Breast epithelium (tissue), 4 donors: ENCODE data around the gene FAM174B. TPM values are rescaled to one million over a fixed set of nuclear protein-coding genes. Genes with fewer than 3 reads are reported as not detected.

ENCODE experiments used
- DNase-seq, 2 donors: peaks; one replicate each; pipeline ENCODE4 v3.0.0-alpha.2; 2019; ENCODE audit warnings: low spot score in 2 of 2
- H3K27ac ChIP-seq, 2 donors: fragments of 200-600 bp; sonication (generic) in 1 of 2; one replicate each; pipeline ENCODE4 v1.5.1; 2016 to 2019; ENCODE audit warnings: mild to moderate bottlenecking in 1 of 2
- H3K27me3 ChIP-seq, 2 donors: fragments of 200-600 bp; sonication (generic) in 1 of 2; one replicate each; pipeline versions ENCODE4 v1.5.1 to v1.6.0; 2017 to 2019; ENCODE audit warnings: control low read depth in 1 of 2, mild to moderate bottlenecking in 1 of 2
- H3K36me3 ChIP-seq: fragments of 200-600 bp; one replicate; pipeline ENCODE4 v1.5.1; 2019
- H3K4me1 ChIP-seq, 2 donors: fragments of 200-600 bp; sonication (generic); one replicate each; pipeline ENCODE4 v1.5.1; 2016 to 2019; ENCODE audit warnings: control low read depth in 1 of 2
- H3K4me3 ChIP-seq, 3 donors: fragments of 200-600 bp; sonication (generic); 1 replicate in 2 of 3; 2 replicates in 1 of 3; pipeline ENCODE4 v1.5.1; 2016 to 2019; ENCODE audit warnings: mild to moderate bottlenecking in 3 of 3, moderate library complexity in 2 of 3
- H3K9me3 ChIP-seq, 2 donors: fragments of 200-600 bp; sonication (generic) in 1 of 2; one replicate each; pipeline ENCODE4 v1.5.1; 2016 to 2019; ENCODE audit warnings: control low read depth in 1 of 2
- CTCF ChIP-seq, 3 donors: fragments of 450-650 bp; IDR thresholded peaks; one replicate each; pipeline ENCODE4 v1.5.1; 2016 to 2017; ENCODE audit warnings: antibody characterized with exemption in 3 of 3, mild to moderate bottlenecking in 3 of 3, moderate library complexity in 3 of 3
- POLR2A ChIP-seq: fragments of 450-650 bp; IDR thresholded peaks from one replicate; pipeline ENCODE4 v1.6.1; 2016; ENCODE audit warnings: antibody characterized with exemption, mild to moderate bottlenecking, moderate library complexity
- POLR2AphosphoS5 ChIP-seq, 3 donors: sonication (generic); formaldehyde crosslinking; IDR thresholded peaks; one replicate each; pipeline ENCODE4 v1.6.1; 2017; ENCODE audit warnings: antibody characterized with exemption in 3 of 3
- intact Hi-C: fragments of 100-400 bp; cut with DNase I; formaldehyde crosslinking; loops from one replicate; pipeline ENCODE4 v1.15.1; 2023; ENCODE audit warnings: low total_unique reads
- total RNA-seq, 3 donors: library from RNA; depleted of rRNA; stranded (reverse); fragments of >200 nt; gene quantifications; one replicate each; pipeline ENCODE4 v1.1.0, GENCODE V29; 2016

FAM174B gene
- total RNA-seq, 3 donors from 2014 or later = 4.3 to 34.7 (median 20.6) TPM

- H3K9me3 ChIP-seq = no peaks in the 10 kb centered on the region
- DNase-seq = no peak
- intact Hi-C loops = loop anchor here (10.0 kb wide), 1 partner anchor 46 kb away; no protein-coding TSS in a partner anchor
- H3K27me3 ChIP-seq = no peaks in the 10 kb centered on the region
- H3K4me1 ChIP-seq = peaks cover 0 to 9% of the 10 kb centered on the region in 2 donors
- TF ChIP-seq POLR2A = no peak
- TF ChIP-seq POLR2AphosphoS5 (IDR thresholded peaks at IDR 0.05) = no peak
- no peak for TF ChIP-seq CTCF (IDR thresholded peaks at IDR 0.05)
- no peak overlapping the region for H3K27ac ChIP-seq
- H3K4me3 ChIP-seq = no peak overlapping the region
- H3K36me3 ChIP-seq = no peaks in the 10 kb centered on the region
Observed at GRCh38 chr15:92661069-92661468, 5.5 kb upstream of the FAM174B start.

GRCh38 chr15:92657486-92657885 is 1.9 kb upstream of the FAM174B start:
- Histone ChIP-seq H3K36me3 (no peaks in the 10 kb centered on the region), H3K27ac (no peak overlapping the region), H3K9me3 (no peaks in the 10 kb centered on the region), H3K27me3 (no peaks in the 10 kb centered on the region), H3K4me3 (no peak overlapping the region), H3K4me1 (no peaks in the 10 kb centered on the region)
- intact Hi-C loops = no loop called here
- no peak for TF ChIP-seq CTCF (IDR thresholded peaks at IDR 0.05)
- no peak for DNase-seq

- DNase-seq = no peak
- intact Hi-C loops = no loop called here
- peak overlapping the region; percentile 52 to 86 (median 63) for H3K4me3 ChIP-seq
- H3K4me1 ChIP-seq = no peaks in the 10 kb centered on the region
- no peaks in the 10 kb centered on the region for H3K27me3 ChIP-seq
- peak overlapping the region; percentile 82 to 91 for H3K27ac ChIP-seq
- no peak for TF ChIP-seq POLR2A
- TF ChIP-seq CTCF (IDR thresholded peaks at IDR 0.05) = no peak
- no peak for TF ChIP-seq POLR2AphosphoS5 (IDR thresholded peaks at IDR 0.05)
- no peaks in the 10 kb centered on the region for H3K36me3 ChIP-seq
- no peaks in the 10 kb centered on the region for H3K9me3 ChIP-seq
Observed at GRCh38 chr15:92656089-92656488, 514 bp upstream of the FAM174B start.

GRCh38 chr15:92654662-92655061 is 913 bp downstream of the FAM174B start:
- H3K36me3 ChIP-seq = no peaks in the 10 kb centered on the region
- TF ChIP-seq POLR2A = no peak
- TF ChIP-seq CTCF (IDR thresholded peaks at IDR 0.05) = no peak
- TF ChIP-seq POLR2AphosphoS5 (IDR thresholded peaks at IDR 0.05) = no peak
- no peaks in the 10 kb centered on the region for H3K9me3 ChIP-seq
- DNase-seq = no peak
- intact Hi-C loops = loop anchor here (2.0 kb wide), 1 partner anchor 74 kb away; no protein-coding TSS in a partner anchor
- H3K27ac ChIP-seq = peak overlapping the region; percentile 39 to 82
- no peaks in the 10 kb centered on the region for H3K27me3 ChIP-seq
- peak overlapping the region; percentile 52 to 86 (median 63) for H3K4me3 ChIP-seq
- H3K4me1 ChIP-seq = no peaks in the 10 kb centered on the region

- TF ChIP-seq POLR2A (no peak), POLR2AphosphoS5 (IDR thresholded peaks at IDR 0.05) (peak in 2 of 3 donors; percentile 14 to 25), CTCF (IDR thresholded peaks at IDR 0.05) (no peak)
- Histone ChIP-seq H3K4me3 (peak overlapping the region in 2 of 3 donors; percentile 63 to 86), H3K36me3 (no peaks in the 10 kb centered on the region), H3K9me3 (no peaks in the 10 kb centered on the region), H3K27me3 (no peaks in the 10 kb centered on the region), H3K4me1 (no peaks in the 10 kb centered on the region), H3K27ac (peak overlapping the region; percentile 39 to 82)
- intact Hi-C loops = loop anchor here (2.0 kb wide), 1 partner anchor 73 kb away; no protein-coding TSS in a partner anchor
- peak in 1 of 2 donors; percentile 44 for DNase-seq
Observed at GRCh38 chr15:92653836-92654539, 1.6 kb downstream of the FAM174B start.
